Tibial artery (tissue), 4 donors: ENCODE results near the gene APLP1.
A peak's percentile ranks its signal among the peaks of the same experiment; 100 is the strongest.

Experiments
- DNase-seq, 2 donors: peaks; one replicate each; pipeline ENCODE4 v3.0.0-alpha.2; 2019
- H3K27ac ChIP-seq, 2 donors: fragments of 200-600 bp; sonication (generic) in 1 of 2; 1 replicate in 1 of 2; 2 replicates in 1 of 2; pipeline ENCODE4 v1.5.1; 2018 to 2019; ENCODE audit warnings: mild to moderate bottlenecking in 1 of 2
- H3K27me3 ChIP-seq, 2 donors: fragments of 200-600 bp; sonication (generic) in 1 of 2; one replicate each; pipeline versions ENCODE4 v1.5.1 to v1.6.0; 2016 to 2019
- H3K36me3 ChIP-seq, 3 donors: fragments of 200-600 bp; sonication (generic) in 2 of 3; one replicate each; pipeline ENCODE4 v1.5.1; 2016 to 2019; ENCODE audit warnings: mild to moderate bottlenecking in 2 of 3
- H3K4me1 ChIP-seq, 4 donors: fragments of 200-600 bp; sonication (generic) in 2 of 4; 1 replicate in 3 of 4; 2 replicates in 1 of 4; pipeline ENCODE4 v1.5.1; 2016 to 2019
- H3K4me3 ChIP-seq, 2 donors: fragments of 200-600 bp; sonication (generic) in 1 of 2; 1 replicate in 1 of 2; 2 replicates in 1 of 2; pipeline ENCODE4 v1.5.1; 2018 to 2019; ENCODE audit warnings: mild to moderate bottlenecking in 2 of 2
- H3K9me3 ChIP-seq, 3 donors: fragments of 200-600 bp; sonication (generic) in 1 of 3; one replicate each; pipeline ENCODE4 v1.5.1; 2016 to 2019
- intact Hi-C: fragments of 100-400 bp; cut with DNase I; formaldehyde crosslinking; loops from one replicate; pipeline ENCODE4 v1.15.0; 2023; ENCODE audit warnings: low total_unique reads
- TF ChIP-seq, protein P1 (sequence below), 2 experiments: fragments of 200-600 bp in 1 of 2; fragments of 450-650 bp in 1 of 2; IDR thresholded peaks; one replicate each; pipeline ENCODE4 v1.5.1; 2017 to 2019; ENCODE audit warnings: antibody characterized with exemption in 2 of 2, mild to moderate bottlenecking in 1 of 2, moderate library complexity in 1 of 2

The APLP1 gene

GRCh38 chr19:35904311-35905068, 36.1 kb downstream of the APLP1 start:
- DNase-seq: no peak
- H3K9me3 ChIP-seq: no peaks in the 10 kb centered on the region
- no peaks in the 10 kb centered on the region for H3K36me3 ChIP-seq
- H3K4me3 ChIP-seq: no peak overlapping the region
- H3K4me1 ChIP-seq: peaks cover 0 to 12% (median 3%) of the 10 kb centered on the region in 4 donors
- TF ChIP-seq, protein P1, sequence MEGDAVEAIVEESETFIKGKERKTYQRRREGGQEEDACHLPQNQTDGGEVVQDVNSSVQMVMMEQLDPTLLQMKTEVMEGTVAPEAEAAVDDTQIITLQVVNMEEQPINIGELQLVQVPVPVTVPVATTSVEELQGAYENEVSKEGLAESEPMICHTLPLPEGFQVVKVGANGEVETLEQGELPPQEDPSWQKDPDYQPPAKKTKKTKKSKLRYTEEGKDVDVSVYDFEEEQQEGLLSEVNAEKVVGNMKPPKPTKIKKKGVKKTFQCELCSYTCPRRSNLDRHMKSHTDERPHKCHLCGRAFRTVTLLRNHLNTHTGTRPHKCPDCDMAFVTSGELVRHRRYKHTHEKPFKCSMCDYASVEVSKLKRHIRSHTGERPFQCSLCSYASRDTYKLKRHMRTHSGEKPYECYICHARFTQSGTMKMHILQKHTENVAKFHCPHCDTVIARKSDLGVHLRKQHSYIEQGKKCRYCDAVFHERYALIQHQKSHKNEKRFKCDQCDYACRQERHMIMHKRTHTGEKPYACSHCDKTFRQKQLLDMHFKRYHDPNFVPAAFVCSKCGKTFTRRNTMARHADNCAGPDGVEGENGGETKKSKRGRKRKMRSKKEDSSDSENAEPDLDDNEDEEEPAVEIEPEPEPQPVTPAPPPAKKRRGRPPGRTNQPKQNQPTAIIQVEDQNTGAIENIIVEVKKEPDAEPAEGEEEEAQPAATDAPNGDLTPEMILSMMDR (IDR thresholded peaks at IDR 0.05): no peak
- peaks cover 0 to 3% of the 10 kb centered on the region in 2 donors for H3K27me3 ChIP-seq
- no peak overlapping the region for H3K27ac ChIP-seq
- intact Hi-C loops: no loop called here

DNA sequence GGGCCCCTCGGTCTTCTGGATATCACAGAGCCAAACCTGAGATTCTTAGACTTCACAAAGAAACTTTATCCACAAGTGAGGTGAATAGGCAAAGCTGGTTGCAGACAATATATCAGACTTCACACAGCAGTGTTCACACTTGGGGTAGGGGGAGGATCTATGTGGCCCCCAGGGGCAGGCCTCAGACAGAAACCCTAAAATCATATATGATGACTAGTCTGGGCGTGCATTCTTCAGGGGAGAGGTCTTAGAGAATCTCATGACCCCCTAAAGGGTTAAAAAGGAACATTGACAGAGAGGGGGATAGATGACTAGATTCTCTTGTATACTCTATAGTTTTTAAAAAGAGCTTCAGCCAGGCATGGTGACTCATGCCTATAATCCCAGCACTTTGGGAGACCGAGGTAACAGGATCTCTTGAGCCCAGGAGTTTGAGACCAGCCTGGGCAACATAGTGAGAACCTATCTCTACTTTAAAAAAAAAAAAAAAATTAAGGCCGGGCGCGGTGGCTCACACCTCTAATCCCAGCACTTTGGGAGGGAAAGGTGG, 36.9 kb downstream of the APLP1 start:
- peaks cover 0 to 6% of the 10 kb centered on the region in 2 donors for H3K27me3 ChIP-seq
- H3K4me1 ChIP-seq: peaks cover 0 to 9% (median 3%) of the 10 kb centered on the region in 4 donors
- no peak overlapping the region for H3K4me3 ChIP-seq
- TF ChIP-seq, protein P1 (IDR thresholded peaks at IDR 0.05): no peak
- no peaks in the 10 kb centered on the region for H3K9me3 ChIP-seq
- H3K27ac ChIP-seq: no peak overlapping the region
- no peaks in the 10 kb centered on the region for H3K36me3 ChIP-seq
- intact Hi-C loops: no loop called here
- no peak for DNase-seq

DNA sequence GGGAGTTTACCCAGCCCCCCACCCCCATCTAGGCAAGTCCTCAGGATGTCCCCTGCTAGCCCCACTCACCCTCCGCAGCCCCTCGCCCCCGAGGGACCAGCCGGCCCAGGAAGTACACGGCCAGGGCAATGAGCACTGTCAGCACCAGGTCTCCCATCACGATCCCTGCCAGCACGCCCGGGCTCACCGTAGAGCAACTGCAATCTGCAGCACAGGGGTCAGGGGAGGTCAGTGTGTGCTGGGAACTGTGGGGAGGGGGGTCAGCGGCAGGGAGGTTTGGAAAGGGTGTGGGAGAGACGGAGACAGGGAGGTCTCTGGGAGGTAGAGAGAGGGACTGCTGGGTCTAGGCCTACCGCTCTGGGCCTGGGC, 39.0 kb downstream of the APLP1 start:
- Histone ChIP-seq H3K27me3 (peaks cover 0 to 6% of the 10 kb centered on the region in 2 donors), H3K27ac (no peak overlapping the region), H3K4me1 (peaks cover 0 to 7% (median 0%) of the 10 kb centered on the region in 4 donors), H3K9me3 (no peaks in the 10 kb centered on the region), H3K36me3 (no peaks in the 10 kb centered on the region), H3K4me3 (peak overlapping the region; percentile 21 to 31)
- intact Hi-C loops: no loop called here
- TF ChIP-seq, protein P1 (IDR thresholded peaks at IDR 0.05): no peak
- no peak for DNase-seq

- intact Hi-C loops: no loop called here
- DNase-seq: peak in 1 of 2 donors; percentile 52
- Histone ChIP-seq H3K36me3 (no peaks in the 10 kb centered on the region), H3K9me3 (no peaks in the 10 kb centered on the region), H3K27ac (no peak within 1 kb of the TSS), H3K4me1 (peaks cover 0 to 7% (median 0%) of the 10 kb centered on the region in 4 donors), H3K4me3 (peak within 1 kb of the TSS; percentile 21 to 31), H3K27me3 (peaks cover 0 to 6% of the 10 kb centered on the region in 2 donors)
- TF ChIP-seq, protein P1 (IDR thresholded peaks at IDR 0.05): no peak
Observed at GRCh38 chr19:35908010-35908441, 39.7 kb downstream of the APLP1 start, which contains the start of gene TYROBP. Gene TYROBP (minus strand): TSS chr19:35908295. CDS start chr19:35908228, 67 bp downstream.

GRCh38 chr19:35908973-35909683, 40.8 kb downstream of the APLP1 start:
- intact Hi-C loops: no loop called here
- Histone ChIP-seq H3K27ac (no peak overlapping the region), H3K4me3 (no peak overlapping the region), H3K27me3 (peaks cover 0 to 6% of the 10 kb centered on the region in 2 donors), H3K4me1 (no peaks in the 10 kb centered on the region), H3K36me3 (no peaks in the 10 kb centered on the region), H3K9me3 (no peaks in the 10 kb centered on the region)
- DNase-seq: peak; percentile 76 to 90
- TF ChIP-seq, protein P1 (IDR thresholded peaks at IDR 0.05): no peak
